ENCODE data around the gene MT1B. TPM values are rescaled to one million over a fixed set of nuclear protein-coding genes. Genes with fewer than 3 reads are reported as not detected.

Gene MT1B
- total RNA-seq, 4 donors from 2014 or later, result not detected

GRCh38 chr16:56608876-56609462 lies 42.7 kb upstream of the MT1B start:
- H3K4me1 ChIP-seq, result peaks cover 39 to 69% (median 49%) of the 10 kb centered on the region in 3 donors
- H3K27ac ChIP-seq, result peak overlapping the region; percentile 82 to 95 (median 90)
- WGBS, 2 donors, result 0% methylated on average over 13 to 19 of the region's 21 CpGs
- no peaks in the 10 kb centered on the region for H3K36me3 ChIP-seq
- no peak for DNase-seq
- TF ChIP-seq CTCF (IDR thresholded peaks at IDR 0.05), result no peak
- TF ChIP-seq POLR2A (IDR thresholded peaks at IDR 0.05), result no peak
- intact Hi-C loops (cut with DNase I), result loop anchor here (10.0 kb wide), 1 partner anchor 86 kb away; no protein-coding TSS in a partner anchor
- no peaks in the 10 kb centered on the region for H3K9me3 ChIP-seq
- no peaks in the 10 kb centered on the region for H3K27me3 ChIP-seq
- H3K4me3 ChIP-seq, result peak overlapping the region; percentile 39 to 66 (median 62)

GRCh38 chr16:56609463-56609921 lies 42.2 kb upstream of the MT1B start:
- Histone ChIP-seq H3K4me3 (peak overlapping the region; percentile 39 to 66 (median 62)), H3K36me3 (no peaks in the 10 kb centered on the region), H3K27me3 (no peaks in the 10 kb centered on the region), H3K27ac (peak overlapping the region; percentile 82 to 95 (median 90)), H3K9me3 (no peaks in the 10 kb centered on the region), H3K4me1 (peaks cover 39 to 69% (median 49%) of the 10 kb centered on the region in 3 donors)
- 0 to 1% methylated on average over 6 of the region's 6 CpGs for WGBS, 2 donors
- intact Hi-C loops (cut with DNase I), result loop anchor here (10.0 kb wide), 1 partner anchor 85 kb away; no protein-coding TSS in a partner anchor
- TF ChIP-seq POLR2A (IDR thresholded peaks at IDR 0.05), result no peak
- peak in 1 of 6 experiments; percentile 10 for TF ChIP-seq CTCF (IDR thresholded peaks at IDR 0.05)
- peak; percentile 30 for DNase-seq

GRCh38 chr16:56610017-56610608 lies 41.6 kb upstream of the MT1B start:
- DNase-seq, result no peak

GRCh38 chr16:56610609-56611111 lies 41.0 kb upstream of the MT1B start:
- no peak for DNase-seq
- intact Hi-C loops (cut with DNase I), result no loop called here
- no peaks in the 10 kb centered on the region for H3K36me3 ChIP-seq

More at GRCh38 chr16:56610017-56610608, 41.6 kb upstream of the MT1B start:
- H3K36me3 ChIP-seq, result no peaks in the 10 kb centered on the region
- intact Hi-C loops (cut with DNase I), result no loop called here
- H3K27ac ChIP-seq, result peak overlapping the region; percentile 82 to 95 (median 90)
- WGBS, 2 donors, result 4 to 10% methylated on average over 9 to 10 of the region's 10 CpGs
- H3K4me3 ChIP-seq, result peak overlapping the region in 3 of 4 donors; percentile 59 to 66 (median 66)
- no peaks in the 10 kb centered on the region for H3K27me3 ChIP-seq
- H3K4me1 ChIP-seq, result peaks cover 39 to 69% (median 49%) of the 10 kb centered on the region in 3 donors
- no peaks in the 10 kb centered on the region for H3K9me3 ChIP-seq
- TF ChIP-seq POLR2A (IDR thresholded peaks at IDR 0.05) (peak in 2 of 4 donors; percentile 30 to 44), CTCF (IDR thresholded peaks at IDR 0.05) (no peak)

More at GRCh38 chr16:56610609-56611111, 41.0 kb upstream of the MT1B start:
- TF ChIP-seq POLR2A (IDR thresholded peaks at IDR 0.05) (no peak), CTCF (IDR thresholded peaks at IDR 0.05) (no peak)
- Histone ChIP-seq H3K27ac (peak overlapping the region; percentile 82 to 95 (median 90)), H3K4me3 (peak overlapping the region in 3 of 4 donors; percentile 59 to 66 (median 66)), H3K9me3 (no peaks in the 10 kb centered on the region), H3K4me1 (peaks cover 35 to 65% (median 46%) of the 10 kb centered on the region in 3 donors), H3K27me3 (no peaks in the 10 kb centered on the region)
- WGBS, 2 donors, result 41 to 43% methylated on average over 2 of the region's 2 CpGs

All from esophagus squamous epithelium (tissue), 5 donors.